ENCODE results near the gene L3MBTL3. TPM values are rescaled to one million over a fixed set of nuclear protein-coding genes. Genes with fewer than 3 reads are reported as not detected.

Gene L3MBTL3
- total RNA-seq, 1 experiment from 2014 or later = 14.3 TPM

- TF ChIP-seq CTCF (IDR thresholded peaks at IDR 0.05; ENCODE audit: insufficient read depth in 1 of 2, low read depth in 1 of 2, low read length in 1 of 2, severe bottlenecking in 1 of 2, unreplicated experiment in 1 of 2) = no peak
- ChIA-PET CTCF (no interaction called here), POLR2A (no interaction called here)
- Histone ChIP-seq H3K36me3 (ENCODE audit: control insufficient read depth, insufficient read depth, low read length) (no peaks in the 10 kb centered on the region; the same call in 1 of the 2 replicates), H3K4me1 (no peaks in the 10 kb centered on the region), H3K27me3 (replicated peaks; ENCODE audit: control insufficient read depth, insufficient read depth, low read length) (no peaks in the 10 kb centered on the region), H3K4me3 (ENCODE audit: low read depth, low read length) (no peak overlapping the region), H3K9me3 (no peaks in the 10 kb centered on the region)
- intact Hi-C loops (cut with micrococcal nuclease; ENCODE audit: unreplicated experiment) = no loop called here
- Mint-ChIP-seq H3K9me3 (ENCODE audit: unreplicated experiment) (no peaks in the 10 kb centered on the region), H3K4me1 (ENCODE audit: low read depth, unreplicated experiment) (no peaks in the 10 kb centered on the region), H3K27ac (ENCODE audit: unreplicated experiment) (no peak overlapping the region), H3K36me3 (ENCODE audit: insufficient read depth, unreplicated experiment) (peaks cover 6% of the 10 kb centered on the region), H3K4me3 (ENCODE audit: unreplicated experiment) (no peak overlapping the region), H3K27me3 (ENCODE audit: insufficient read depth, unreplicated experiment) (no peaks in the 10 kb centered on the region)
- no peak for DNase-seq
- BruUV-seq (replicated peaks) = no TSS peak
Measured at GRCh38 chr6:130054725-130055124, 36.3 kb downstream of the L3MBTL3 start.

- CTCF ChIA-PET = no interaction called here
Measured at GRCh38 chr6:130055271-130055670, 36.9 kb downstream of the L3MBTL3 start.

GRCh38 chr6:130057495-130057894 lies 39.1 kb downstream of the L3MBTL3 start:
- H3K27ac Mint-ChIP-seq (ENCODE audit: unreplicated experiment) = no peak overlapping the region
- CTCF ChIA-PET = no interaction called here
- H3K27me3 Mint-ChIP-seq (ENCODE audit: insufficient read depth, unreplicated experiment) = no peaks in the 10 kb centered on the region
- H3K4me1 Mint-ChIP-seq (ENCODE audit: low read depth, unreplicated experiment) = no peaks in the 10 kb centered on the region
- no peak overlapping the region for H3K4me3 Mint-ChIP-seq (ENCODE audit: unreplicated experiment)
- Histone ChIP-seq H3K4me1 (no peaks in the 10 kb centered on the region), H3K4me3 (ENCODE audit: low read depth, low read length) (no peak overlapping the region), H3K9me3 (no peaks in the 10 kb centered on the region), H3K36me3 (ENCODE audit: control insufficient read depth, insufficient read depth, low read length) (no peaks in the 10 kb centered on the region; the same call in 1 of the 2 replicates), H3K27me3 (replicated peaks; ENCODE audit: control insufficient read depth, insufficient read depth, low read length) (no peaks in the 10 kb centered on the region)
- peaks cover 12% of the 10 kb centered on the region for H3K36me3 Mint-ChIP-seq (ENCODE audit: insufficient read depth, unreplicated experiment)
- no peak for TF ChIP-seq CTCF (IDR thresholded peaks at IDR 0.05; ENCODE audit: insufficient read depth in 1 of 2, low read depth in 1 of 2, low read length in 1 of 2, severe bottlenecking in 1 of 2, unreplicated experiment in 1 of 2)
- no peaks in the 10 kb centered on the region for H3K9me3 Mint-ChIP-seq (ENCODE audit: unreplicated experiment)
- intact Hi-C loops (cut with micrococcal nuclease; ENCODE audit: unreplicated experiment) = no loop called here
- DNase-seq = no peak
- no TSS peak for BruUV-seq (replicated peaks)
- POLR2A ChIA-PET = no interaction called here

More at GRCh38 chr6:130055271-130055670, 36.9 kb downstream of the L3MBTL3 start:
- H3K4me1 ChIP-seq = no peaks in the 10 kb centered on the region
- no peak overlapping the region for H3K4me3 ChIP-seq (ENCODE audit: low read depth, low read length)
- no peaks in the 10 kb centered on the region for H3K4me1 Mint-ChIP-seq (ENCODE audit: low read depth, unreplicated experiment)
- DNase-seq = no peak
- no TSS peak for BruUV-seq (replicated peaks)
- H3K36me3 ChIP-seq (ENCODE audit: control insufficient read depth, insufficient read depth, low read length) = no peaks in the 10 kb centered on the region; the same call in 1 of the 2 replicates
- POLR2A ChIA-PET = no interaction called here
- intact Hi-C loops (cut with micrococcal nuclease; ENCODE audit: unreplicated experiment) = no loop called here
- no peaks in the 10 kb centered on the region for H3K9me3 ChIP-seq
- TF ChIP-seq CTCF (IDR thresholded peaks at IDR 0.05; ENCODE audit: insufficient read depth in 1 of 2, low read depth in 1 of 2, low read length in 1 of 2, severe bottlenecking in 1 of 2, unreplicated experiment in 1 of 2) = no peak
- H3K27ac Mint-ChIP-seq (ENCODE audit: unreplicated experiment) = no peak overlapping the region
- H3K27me3 Mint-ChIP-seq (ENCODE audit: insufficient read depth, unreplicated experiment) = no peaks in the 10 kb centered on the region
- peaks cover 6% of the 10 kb centered on the region for H3K36me3 Mint-ChIP-seq (ENCODE audit: insufficient read depth, unreplicated experiment)
- no peaks in the 10 kb centered on the region for H3K9me3 Mint-ChIP-seq (ENCODE audit: unreplicated experiment)
- H3K4me3 Mint-ChIP-seq (ENCODE audit: unreplicated experiment) = no peak overlapping the region
- no peaks in the 10 kb centered on the region for H3K27me3 ChIP-seq (replicated peaks; ENCODE audit: control insufficient read depth, insufficient read depth, low read length)

All from Caco-2 (cell line).